Measurements from ENCODE around the gene ECM2. TPM values are rescaled to one million over a fixed set of nuclear protein-coding genes. Genes with fewer than 3 reads are reported as not detected.

ECM2 gene

DNA sequence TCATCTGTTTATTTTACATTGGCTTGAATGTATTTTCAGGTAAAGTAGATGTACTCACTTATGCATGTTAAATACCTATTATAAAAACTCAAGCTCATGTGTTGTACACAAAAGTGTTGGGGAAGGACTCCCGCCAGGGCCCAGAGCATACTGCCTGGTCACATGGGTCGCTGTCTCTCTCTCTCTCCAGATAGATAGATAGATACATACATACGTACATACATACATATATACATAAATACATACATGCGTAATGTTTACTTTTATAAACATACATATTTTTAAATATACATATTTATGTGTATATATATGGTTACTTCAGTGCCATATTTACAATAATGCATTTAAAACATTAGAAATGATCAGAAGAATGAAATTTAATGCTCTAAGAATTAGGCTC lies 78.2 kb downstream of the ECM2 start:
- H2BK12ac ChIP-seq (ENCODE audit: low read length), result no peak overlapping the region
- H3K36me3 ChIP-seq (replicated peaks in 1 of 2; ENCODE audit: control insufficient read depth in 2 of 2, insufficient read depth in 2 of 2, low read length in 2 of 2), result no peaks in the 10 kb centered on the region
- H3K9ac ChIP-seq (ENCODE audit: low read depth, low read length, poor library complexity), result no peak overlapping the region
- no peak overlapping the region for H4K8ac ChIP-seq (ENCODE audit: low read depth, low read length)
- H2AFZ ChIP-seq (ENCODE audit: low read length), result no peak overlapping the region
- no peak overlapping the region for H2BK5ac ChIP-seq (ENCODE audit: low read length)
- no peak overlapping the region for H3K4me2 ChIP-seq (ENCODE audit: insufficient read depth, low read length, poor library complexity, severe bottlenecking)
- no peak overlapping the region for H3K14ac ChIP-seq (ENCODE audit: low read length)
- H3K23ac ChIP-seq (ENCODE audit: low read depth, low read length, poor library complexity), result no peak overlapping the region
- H2BK15ac ChIP-seq (ENCODE audit: low read length), result no peak overlapping the region
- no peak for DNase-seq (ENCODE audit: low spot score)
- H2BK120ac ChIP-seq (ENCODE audit: low read depth, low read length), result no peak overlapping the region
- no peak overlapping the region for H4K91ac ChIP-seq (ENCODE audit: low read depth, low read length, poor library complexity)
- no peak overlapping the region for H3K27ac ChIP-seq (replicated peaks; ENCODE audit: low read length)
- no peak overlapping the region for H3K4ac ChIP-seq (ENCODE audit: low read length)
- H3K18ac ChIP-seq (ENCODE audit: low read length), result no peak overlapping the region
- no peaks in the 10 kb centered on the region for H3K9me3 ChIP-seq (replicated peaks in 1 of 2; ENCODE audit: control insufficient read depth in 2 of 2, insufficient read depth in 1 of 2, low read depth in 1 of 2, low read length in 2 of 2)
- H3K4me1 ChIP-seq (ENCODE audit: control insufficient read depth in 2 of 2, insufficient read depth in 1 of 2, low read depth in 1 of 2, low read length in 2 of 2), result no peaks in the 10 kb centered on the region
- no CpG with 5 or more reads among the region's 4 CpGs for WGBS, 2 donors (ENCODE audit: extremely low coverage in 2 of 2, insufficient read length in 2 of 2, insufficient replicate concordance in 1 of 2)
- H2AK5ac ChIP-seq (ENCODE audit: low read depth, low read length), result no peak overlapping the region
- H3K27me3 ChIP-seq (ENCODE audit: control insufficient read depth in 3 of 3, insufficient read depth in 3 of 3, low read depth in 1 of 3, low read length in 3 of 3), result no peaks in the 10 kb centered on the region
- no peaks in the 10 kb centered on the region for H3K79me1 ChIP-seq (ENCODE audit: low read depth, low read length)
- H3K4me3 ChIP-seq (ENCODE audit: low read length in 2 of 2), result no peak overlapping the region

DNA sequence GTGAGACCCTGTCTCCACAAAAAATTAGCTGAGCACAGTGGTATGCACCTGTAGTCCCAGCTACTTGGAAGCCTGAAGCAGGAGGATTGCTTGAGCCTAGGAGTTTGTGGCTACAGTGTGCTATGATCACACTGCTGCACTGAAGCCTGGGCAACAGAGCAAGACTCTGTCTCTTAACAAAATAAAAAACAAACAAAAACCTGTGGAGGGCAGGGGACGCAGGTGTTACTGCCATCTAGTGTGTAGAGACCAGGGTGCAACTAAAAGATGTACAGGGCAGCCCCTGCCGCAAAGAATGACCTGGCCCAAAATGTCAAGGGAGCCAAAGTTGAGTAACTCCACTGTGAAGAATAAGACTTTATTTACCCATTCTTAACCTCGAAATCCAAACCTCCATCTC lies 80.6 kb downstream of the ECM2 start:
- Histone ChIP-seq H4K8ac (ENCODE audit: low read depth, low read length) (no peak overlapping the region), H2BK120ac (ENCODE audit: low read depth, low read length) (no peak overlapping the region), H3K4me3 (ENCODE audit: low read length in 2 of 2) (no peak overlapping the region), H3K4me1 (ENCODE audit: control insufficient read depth in 2 of 2, insufficient read depth in 1 of 2, low read depth in 1 of 2, low read length in 2 of 2) (no peaks in the 10 kb centered on the region), H3K14ac (ENCODE audit: low read length) (no peak overlapping the region), H4K91ac (ENCODE audit: low read depth, low read length, poor library complexity) (no peak overlapping the region), H3K27ac (replicated peaks; ENCODE audit: low read length) (no peak overlapping the region), H2AK5ac (ENCODE audit: low read depth, low read length) (no peak overlapping the region), H3K9ac (ENCODE audit: low read depth, low read length, poor library complexity) (no peak overlapping the region), H3K27me3 (ENCODE audit: control insufficient read depth in 3 of 3, insufficient read depth in 3 of 3, low read depth in 1 of 3, low read length in 3 of 3) (no peaks in the 10 kb centered on the region), H2BK12ac (ENCODE audit: low read length) (no peak overlapping the region), H3K9me3 (replicated peaks in 1 of 2; ENCODE audit: control insufficient read depth in 2 of 2, insufficient read depth in 1 of 2, low read depth in 1 of 2, low read length in 2 of 2) (no peaks in the 10 kb centered on the region), H3K18ac (ENCODE audit: low read length) (no peak overlapping the region), H3K4ac (ENCODE audit: low read length) (no peak overlapping the region), H3K79me1 (ENCODE audit: low read depth, low read length) (no peaks in the 10 kb centered on the region), H3K36me3 (replicated peaks in 1 of 2; ENCODE audit: control insufficient read depth in 2 of 2, insufficient read depth in 2 of 2, low read length in 2 of 2) (no peaks in the 10 kb centered on the region), H3K23ac (ENCODE audit: low read depth, low read length, poor library complexity) (no peak overlapping the region), H2BK15ac (ENCODE audit: low read length) (no peak overlapping the region), H2AFZ (ENCODE audit: low read length) (no peak overlapping the region), H2BK5ac (ENCODE audit: low read length) (no peak overlapping the region), H3K4me2 (ENCODE audit: insufficient read depth, low read length, poor library complexity, severe bottlenecking) (no peak overlapping the region)
- no CpG with 5 or more reads among the region's 3 CpGs for WGBS, 2 donors (ENCODE audit: extremely low coverage in 2 of 2, insufficient read length in 2 of 2, insufficient replicate concordance in 1 of 2)
- no peak for DNase-seq (ENCODE audit: low spot score)

DNA sequence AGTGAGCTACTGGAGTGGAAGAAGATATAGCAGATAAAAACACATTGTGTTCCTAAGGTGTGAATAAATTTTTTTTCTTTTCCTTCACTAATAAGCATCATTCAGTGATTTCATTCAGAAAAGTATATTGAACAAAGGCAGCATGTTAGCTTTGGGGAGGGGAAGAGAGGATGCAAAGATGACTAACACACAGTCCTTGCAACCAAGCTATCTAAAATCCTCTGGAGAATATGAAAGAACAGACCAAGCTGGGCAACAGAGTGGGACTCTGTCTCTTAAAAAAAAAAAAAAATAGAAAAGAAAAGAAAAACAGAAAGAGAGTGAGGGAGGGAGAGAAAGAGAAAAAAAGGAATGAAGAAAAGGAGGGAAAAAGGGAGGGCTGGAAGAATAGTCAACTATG lies 89.3 kb downstream of the ECM2 start:
- Histone ChIP-seq H3K4ac (ENCODE audit: low read length) (no peak overlapping the region), H2AFZ (ENCODE audit: low read length) (no peak overlapping the region), H3K18ac (ENCODE audit: low read length) (no peak overlapping the region), H3K79me1 (ENCODE audit: low read depth, low read length) (peaks cover 2% of the 10 kb centered on the region), H3K23ac (ENCODE audit: low read depth, low read length, poor library complexity) (no peak overlapping the region), H3K9me3 (replicated peaks in 1 of 2; ENCODE audit: control insufficient read depth in 2 of 2, insufficient read depth in 1 of 2, low read depth in 1 of 2, low read length in 2 of 2) (no peaks in the 10 kb centered on the region), H3K9ac (ENCODE audit: low read depth, low read length, poor library complexity) (no peak overlapping the region), H3K27ac (replicated peaks; ENCODE audit: low read length) (no peak overlapping the region), H2BK12ac (ENCODE audit: low read length) (no peak overlapping the region), H2AK5ac (ENCODE audit: low read depth, low read length) (no peak overlapping the region), H2BK15ac (ENCODE audit: low read length) (no peak overlapping the region), H3K4me3 (ENCODE audit: low read length in 2 of 2) (no peak overlapping the region), H3K4me1 (ENCODE audit: control insufficient read depth in 2 of 2, insufficient read depth in 1 of 2, low read depth in 1 of 2, low read length in 2 of 2) (no peaks in the 10 kb centered on the region), H3K36me3 (replicated peaks in 1 of 2; ENCODE audit: control insufficient read depth in 2 of 2, insufficient read depth in 2 of 2, low read length in 2 of 2) (no peaks in the 10 kb centered on the region), H4K8ac (ENCODE audit: low read depth, low read length) (no peak overlapping the region), H3K14ac (ENCODE audit: low read length) (no peak overlapping the region), H3K27me3 (ENCODE audit: control insufficient read depth in 3 of 3, insufficient read depth in 3 of 3, low read depth in 1 of 3, low read length in 3 of 3) (no peaks in the 10 kb centered on the region), H4K91ac (ENCODE audit: low read depth, low read length, poor library complexity) (no peak overlapping the region), H2BK5ac (ENCODE audit: low read length) (no peak overlapping the region), H3K4me2 (ENCODE audit: insufficient read depth, low read length, poor library complexity, severe bottlenecking) (no peak overlapping the region), H2BK120ac (ENCODE audit: low read depth, low read length) (no peak overlapping the region)
- no peak for DNase-seq (ENCODE audit: low spot score)

Small RNAs within 50 kb of the gene (small RNA-seq; reads per million reads assigned to genes)
- gene AL157827.1 (ENCODE audit: insufficient read depth) (not detected), gene MIR4670 (ENCODE audit: insufficient read depth) (not detected)

Data from neuronal stem cell (in vitro differentiated cells).